HG03342 (cell line): ENCODE measurements around the gene KLHL29.

ENCODE experiments used
- ATAC-seq: cut with Tn5 transposase; IDR thresholded peaks from one replicate; pipeline ENCODE4 v1.9.1; 2021; ENCODE audit warnings: mild to moderate bottlenecking, moderate library complexity; ENCODE audit not compliant: unreplicated experiment

KLHL29 gene

DNA sequence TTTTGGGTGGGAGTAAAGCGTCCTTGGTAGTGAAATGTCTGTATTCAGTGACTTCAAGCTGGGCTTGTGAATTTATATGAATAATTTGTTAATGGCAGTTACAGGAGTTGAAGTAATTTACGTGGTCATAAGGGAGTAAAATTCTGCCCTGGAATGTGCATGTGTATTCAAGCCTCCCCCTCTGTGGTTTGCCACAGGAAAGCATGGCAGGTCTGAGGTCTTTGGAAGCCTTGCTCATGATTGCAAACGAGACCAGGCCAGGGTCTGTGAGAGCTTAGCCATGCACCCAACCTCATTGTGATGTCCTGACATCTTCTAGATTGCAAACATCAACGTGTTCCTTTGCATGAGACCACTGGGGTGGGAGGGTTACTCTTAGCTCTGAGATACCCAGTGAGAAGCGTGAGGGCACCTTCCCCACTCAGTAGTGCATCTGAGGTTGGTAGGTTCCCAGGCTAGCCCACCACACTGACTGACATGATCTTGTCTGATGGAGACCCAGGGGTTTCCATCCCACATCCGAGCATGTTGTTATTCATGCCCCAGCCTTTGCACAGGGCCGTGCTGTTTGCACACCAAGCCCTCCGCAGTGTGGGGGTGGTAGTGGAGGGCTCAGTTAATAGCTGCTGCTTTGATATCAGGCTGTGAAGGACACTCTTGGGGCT is 216.5 kb downstream of the KLHL29 start:
- no peak for ATAC-seq

DNA sequence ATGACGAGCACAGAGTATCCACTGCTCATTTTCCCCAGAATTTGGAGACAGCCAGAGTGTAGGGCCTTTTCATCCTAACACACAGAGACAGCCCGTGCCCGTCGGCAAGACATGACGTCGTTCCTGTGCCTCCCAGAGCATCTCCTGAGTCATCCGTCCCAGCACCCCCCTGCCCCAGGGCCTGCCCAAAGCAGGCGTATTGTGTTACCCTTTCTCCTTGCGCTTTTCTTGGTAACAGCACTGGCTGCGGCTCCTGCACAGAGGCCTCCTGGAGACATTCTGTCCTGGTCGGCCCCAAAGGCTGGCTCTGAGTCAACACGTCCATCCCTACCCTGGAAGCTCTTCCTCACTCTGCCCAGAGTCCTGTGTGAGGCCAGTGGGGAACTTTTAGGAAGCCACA is 217.1 kb downstream of the KLHL29 start:
- ATAC-seq, result no peak

DNA sequence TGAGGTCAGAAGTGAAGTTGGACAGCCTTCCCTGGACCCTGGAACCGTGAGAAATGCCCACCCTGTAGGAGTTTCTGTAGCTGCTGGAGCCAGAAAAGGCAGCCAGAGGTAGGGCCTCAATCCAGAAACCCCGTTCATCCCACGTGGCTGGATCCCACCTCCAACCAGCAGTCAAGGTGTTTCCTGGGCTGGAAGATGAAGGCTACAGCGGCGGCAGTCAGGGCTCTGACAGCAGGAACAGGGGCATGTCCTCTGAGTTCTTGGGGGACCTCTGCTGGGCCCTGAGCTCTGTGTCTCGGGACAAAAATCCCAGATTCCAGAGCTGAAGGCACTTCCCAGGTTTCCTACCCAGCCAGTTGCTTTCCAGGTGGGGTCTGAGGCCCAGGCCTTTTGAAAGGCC is 218.2 kb downstream of the KLHL29 start:
- ATAC-seq, result no peak

DNA sequence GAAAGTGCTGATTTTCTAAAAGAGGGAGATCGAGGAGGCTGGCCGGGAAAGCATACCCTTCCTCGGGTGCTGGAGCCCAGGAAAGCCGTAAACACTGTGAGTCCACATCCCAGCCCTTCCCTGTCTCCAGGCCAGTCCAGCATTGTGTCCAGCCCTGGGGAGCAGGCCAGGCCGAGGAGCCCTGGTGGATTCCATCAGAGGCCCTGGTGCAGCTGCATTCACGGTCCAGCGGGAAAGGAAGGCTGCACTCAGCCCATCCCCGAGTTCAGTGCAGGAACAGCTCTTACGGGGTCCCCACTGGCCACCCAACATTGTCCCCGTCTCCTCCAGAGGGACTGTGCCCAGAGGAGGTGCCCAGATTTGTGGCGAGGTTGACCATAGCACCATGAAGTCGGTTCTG is 218.6 kb downstream of the KLHL29 start:
- ATAC-seq, result no peak

DNA sequence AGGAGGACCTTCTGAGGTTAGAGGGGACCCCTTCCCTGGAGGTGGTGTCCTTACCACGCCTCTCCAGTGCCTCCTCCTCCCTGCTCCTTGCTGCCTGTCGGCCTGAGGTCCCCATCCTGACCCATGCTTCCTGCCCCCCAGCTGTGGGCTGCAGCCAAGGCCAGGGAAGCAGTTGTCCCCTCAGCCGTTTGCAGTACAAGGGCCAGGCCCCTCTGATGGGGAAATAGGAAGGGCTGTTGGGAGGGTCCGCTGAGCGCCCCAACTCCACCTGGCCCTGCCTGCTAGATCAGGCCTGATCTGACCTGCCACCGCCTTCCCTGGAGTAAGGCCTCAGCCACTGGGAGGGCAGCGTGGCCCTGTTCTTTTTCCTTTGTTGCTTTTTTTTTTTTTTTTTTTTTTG is 219.8 kb downstream of the KLHL29 start:
- no peak for ATAC-seq

DNA sequence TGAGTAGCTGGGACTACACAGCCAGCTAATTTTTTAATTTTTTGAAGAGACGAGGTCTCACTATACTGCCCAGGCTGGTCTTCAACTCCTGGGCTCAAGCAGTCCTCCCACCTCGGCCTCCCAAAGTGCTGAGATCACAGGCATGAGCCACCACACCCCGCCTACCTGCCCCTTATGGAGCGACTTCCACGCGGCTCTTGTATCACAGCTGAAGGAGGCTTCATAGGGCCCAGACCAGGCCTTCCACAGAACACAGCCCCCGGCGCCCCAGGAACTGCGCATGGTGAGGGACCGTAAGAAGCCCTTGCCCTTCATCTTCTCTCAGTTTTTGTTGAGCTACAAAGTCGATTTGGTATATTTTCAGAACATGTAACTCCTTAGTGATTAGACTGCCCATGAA is 220.3 kb downstream of the KLHL29 start:
- no peak for ATAC-seq

DNA sequence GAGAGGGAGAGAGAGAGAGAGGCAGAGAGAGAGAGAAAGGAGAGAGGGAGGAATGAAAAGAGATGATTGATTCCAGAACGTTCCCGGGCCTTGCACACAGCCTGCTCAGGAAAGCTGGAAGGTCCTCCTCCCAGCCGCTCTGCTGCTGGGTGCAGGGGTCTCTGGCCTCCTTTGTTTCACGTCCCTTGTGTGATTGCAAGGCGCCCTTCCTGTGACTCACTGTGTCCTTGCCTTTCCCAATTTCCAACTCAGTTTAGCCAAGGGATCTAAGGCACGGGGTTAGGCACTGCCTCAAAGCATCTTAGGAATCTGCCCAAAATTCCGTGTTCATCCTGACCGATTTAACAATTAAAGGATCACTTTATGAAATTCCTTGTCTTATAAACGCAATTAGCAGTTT is 221.2 kb downstream of the KLHL29 start:
- ATAC-seq, result no peak

DNA sequence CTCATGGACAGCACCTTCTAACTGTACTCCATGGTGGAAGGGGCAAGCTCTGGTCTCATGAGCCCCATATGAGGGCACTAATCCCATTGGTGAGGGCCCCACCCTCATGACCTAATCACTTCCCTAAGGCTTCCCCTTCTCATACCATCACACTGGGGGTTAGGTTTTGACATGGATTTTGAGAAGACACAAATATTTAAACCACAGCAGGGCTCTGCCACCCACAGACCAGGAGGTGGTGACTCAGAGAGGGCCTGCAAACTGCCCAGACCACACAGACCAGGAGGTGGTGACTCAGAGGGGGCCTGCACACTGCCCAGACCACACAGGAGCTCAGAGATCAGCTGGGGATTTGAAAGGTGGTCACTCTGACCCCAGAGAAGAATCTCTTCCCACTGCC is 222.0 kb downstream of the KLHL29 start:
- no peak for ATAC-seq

DNA sequence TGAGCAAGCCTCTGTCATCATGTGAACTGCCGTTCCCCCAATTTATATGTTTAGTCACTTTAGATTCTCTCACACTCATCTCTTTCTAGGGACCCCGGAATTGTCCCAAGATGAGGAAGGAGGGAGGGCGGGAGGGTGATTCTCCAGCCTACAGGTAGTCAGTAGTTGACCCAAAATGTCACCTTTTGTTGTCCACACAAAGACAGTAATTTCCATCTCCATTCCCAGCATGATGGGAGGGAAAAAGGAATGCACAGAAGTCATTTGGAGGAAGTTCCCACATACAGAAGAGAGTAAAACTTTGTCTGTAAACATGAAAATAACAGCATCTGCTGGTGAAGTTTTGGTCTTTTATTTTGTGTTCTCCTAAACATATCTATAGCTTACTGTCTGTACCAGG is 222.9 kb downstream of the KLHL29 start:
- ATAC-seq, result no peak

DNA sequence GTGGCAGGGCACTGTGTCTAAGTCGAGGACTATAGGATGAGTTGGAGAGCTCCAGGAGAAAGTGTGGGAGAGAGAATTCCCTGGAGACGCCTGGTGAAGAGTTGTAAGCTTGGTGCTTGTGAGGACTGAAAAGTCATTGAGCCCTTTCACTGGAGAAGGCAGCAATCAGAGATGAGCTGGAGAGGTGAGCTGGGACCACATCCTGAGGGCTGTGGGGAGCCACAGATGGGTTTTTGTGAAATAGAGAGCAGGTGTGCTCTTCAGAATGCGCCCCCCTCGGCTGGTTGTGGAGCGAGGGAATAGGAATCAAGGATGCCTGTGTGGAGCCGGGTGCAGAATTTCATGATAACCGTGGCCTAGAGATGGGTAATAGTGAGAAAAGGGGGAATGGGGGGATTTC is 224.3 kb downstream of the KLHL29 start:
- ATAC-seq, result no peak

DNA sequence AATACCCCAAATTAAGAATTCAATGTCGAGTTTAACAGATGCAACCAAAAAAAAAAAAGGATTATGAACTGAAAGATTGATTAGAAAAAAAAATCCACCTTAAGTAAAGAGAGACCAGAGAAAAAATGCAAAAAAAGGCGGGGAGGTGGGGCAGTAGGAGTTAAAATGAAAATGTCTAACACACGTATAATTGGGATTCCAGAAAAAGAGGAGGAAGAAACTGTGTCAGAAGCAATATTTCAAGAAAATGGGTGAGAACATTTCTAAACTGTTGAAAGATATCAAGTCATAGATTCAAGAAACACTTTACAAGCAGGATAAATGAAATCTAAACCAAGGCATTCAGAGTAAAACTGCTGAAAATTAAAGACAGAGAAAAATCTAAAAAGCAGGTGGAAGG is 226.9 kb downstream of the KLHL29 start:
- ATAC-seq, result no peak

DNA sequence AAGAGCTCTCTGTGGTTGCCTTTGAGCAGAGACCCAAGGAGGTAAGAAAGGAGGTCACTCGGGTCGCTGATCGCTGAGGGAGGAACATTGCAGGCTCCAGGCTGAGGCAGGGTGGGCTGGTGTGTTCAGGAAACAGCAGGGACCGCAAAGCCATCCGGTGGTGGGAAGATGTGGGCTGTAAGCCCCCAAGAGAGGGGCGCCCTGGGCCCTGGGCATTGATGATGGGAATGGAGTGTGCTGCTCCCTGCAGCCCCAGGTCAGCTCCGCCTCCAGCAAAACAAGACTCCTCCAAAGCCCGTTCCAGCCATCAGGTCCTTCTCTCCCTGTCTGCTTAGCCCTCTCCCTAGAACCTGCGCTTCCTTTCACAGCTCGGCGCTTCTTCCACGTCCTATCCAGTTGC is 229.7 kb downstream of the KLHL29 start:
- ATAC-seq, result no peak

DNA sequence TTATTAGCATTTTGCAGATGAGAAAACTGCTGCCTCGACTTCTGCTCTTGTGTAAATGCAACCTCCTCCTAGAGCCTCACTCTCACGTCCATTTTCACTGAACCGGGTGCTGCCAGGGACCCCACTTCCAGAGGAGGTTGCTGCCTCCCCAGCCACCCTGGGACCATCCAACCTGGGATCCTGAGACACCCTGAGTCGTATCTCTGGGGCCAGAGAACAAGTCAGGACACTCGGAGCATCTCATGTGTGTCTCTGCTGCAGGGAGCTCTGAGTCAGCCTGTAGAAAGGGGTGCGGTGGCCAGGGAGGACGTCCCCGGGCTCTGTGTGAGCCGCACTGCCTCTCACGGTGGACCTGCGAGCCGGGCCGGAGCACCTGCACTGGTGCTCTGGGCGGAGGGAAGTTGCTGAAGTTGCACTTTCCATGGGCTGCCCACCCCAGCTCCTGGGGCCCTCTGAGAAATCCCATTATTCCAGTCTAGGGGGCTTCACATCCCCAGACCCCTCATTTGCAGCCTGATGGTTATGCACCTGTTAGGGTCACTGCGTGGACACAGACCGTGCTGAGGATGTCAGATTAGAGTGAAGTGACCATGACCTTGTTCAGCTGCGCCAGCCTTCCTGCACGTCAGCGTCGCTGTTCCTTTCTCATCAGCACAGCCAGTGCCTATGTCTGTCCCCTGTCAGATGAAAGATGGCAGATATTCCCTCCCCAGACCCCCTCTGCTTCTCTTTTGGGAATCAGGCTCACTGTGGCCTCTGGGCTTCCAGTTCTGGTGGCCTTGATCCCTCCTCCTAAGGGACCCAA is 230.4 kb downstream of the KLHL29 start:
- no peak for ATAC-seq

DNA sequence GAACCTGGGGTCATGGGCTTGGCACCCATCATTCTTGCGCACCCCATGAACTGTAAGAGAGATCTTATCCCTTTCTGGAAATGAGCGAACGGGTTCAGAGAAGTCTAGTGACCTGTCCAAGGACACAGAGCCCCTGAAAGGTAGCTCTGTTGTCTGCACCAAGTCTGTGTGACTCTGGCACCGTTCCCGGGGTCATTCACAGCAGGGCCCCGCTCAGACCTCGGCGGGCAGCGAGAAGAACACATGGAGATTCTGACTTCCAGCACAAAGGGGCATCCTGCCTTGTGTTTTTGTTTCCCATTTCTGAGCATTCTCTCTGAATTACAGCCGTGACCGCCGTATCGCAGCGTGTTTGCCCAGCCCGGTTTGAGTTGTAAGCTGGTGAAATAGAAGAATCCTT is 231.7 kb downstream of the KLHL29 start:
- no peak for ATAC-seq

DNA sequence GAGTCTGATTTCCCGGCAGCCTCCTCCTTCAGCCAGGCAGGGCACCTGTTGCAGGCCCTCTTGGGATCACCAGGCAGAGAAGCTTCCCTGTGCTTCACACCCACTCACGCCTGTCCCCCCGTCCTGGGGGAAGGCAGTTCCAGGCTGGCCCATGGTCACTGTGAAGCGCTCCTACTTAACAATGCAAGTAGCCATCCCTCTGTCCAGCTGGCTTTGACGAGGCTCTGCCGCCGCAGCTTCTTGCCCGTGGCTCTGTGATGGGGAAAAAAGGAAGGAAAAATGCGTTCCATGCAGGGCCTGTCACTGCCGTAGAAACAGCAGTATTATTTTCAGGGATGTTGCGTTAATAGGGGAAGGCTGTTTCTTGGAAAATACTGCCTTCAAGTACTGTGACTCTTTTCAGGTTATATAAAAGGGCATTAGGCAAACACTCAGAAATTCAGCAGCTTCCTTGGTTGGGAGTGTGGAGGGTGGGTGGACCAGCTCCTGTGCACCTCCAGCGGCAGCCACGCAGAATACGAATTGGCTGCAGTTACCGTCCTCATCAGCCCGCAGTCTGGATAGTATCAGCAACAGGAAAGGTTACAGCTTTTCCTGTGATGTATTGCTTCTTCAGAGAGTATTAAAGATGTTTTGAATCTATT is 232.3 kb downstream of the KLHL29 start:
- no peak for ATAC-seq

DNA sequence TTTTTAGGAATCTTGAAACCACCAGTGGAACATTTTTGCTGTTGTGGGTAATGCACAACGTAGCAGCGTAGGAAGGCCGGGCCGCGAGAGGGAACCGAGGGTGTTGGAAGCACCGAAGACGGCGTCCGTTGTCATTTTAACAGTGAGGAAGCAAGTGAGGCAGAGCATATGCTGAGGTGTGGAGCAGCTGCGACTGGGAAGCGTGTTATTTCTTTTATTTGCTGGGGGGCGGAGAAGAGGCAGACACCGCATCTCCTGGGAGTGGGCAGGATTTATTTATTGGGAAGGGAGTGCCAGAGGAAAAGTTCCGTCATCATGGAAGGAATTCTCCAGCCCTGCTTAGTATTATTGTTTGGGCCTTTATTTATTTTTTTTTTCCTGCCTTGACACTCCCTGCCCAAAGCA is 232.8 kb downstream of the KLHL29 start:
- no peak for ATAC-seq

DNA sequence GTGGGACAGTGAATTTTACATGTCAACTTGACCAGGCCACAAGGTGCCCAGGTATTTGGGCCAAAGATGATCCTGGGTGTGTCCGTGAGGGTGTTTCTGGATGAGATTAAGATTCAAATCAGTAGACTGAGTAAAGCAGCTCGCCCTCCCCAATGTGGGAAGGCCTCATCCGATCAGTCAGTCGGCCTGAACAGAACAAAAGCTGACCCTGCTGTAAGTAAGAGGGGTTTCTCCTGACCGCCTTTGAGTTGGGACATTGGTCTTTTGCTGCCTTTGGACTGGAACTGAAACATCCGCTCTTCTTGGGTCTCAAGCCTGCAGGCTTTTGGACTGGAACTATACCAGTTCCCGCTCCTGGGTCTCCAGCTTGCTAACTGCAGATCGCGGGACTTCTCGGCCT is 233.3 kb downstream of the KLHL29 start:
- ATAC-seq, result no peak

DNA sequence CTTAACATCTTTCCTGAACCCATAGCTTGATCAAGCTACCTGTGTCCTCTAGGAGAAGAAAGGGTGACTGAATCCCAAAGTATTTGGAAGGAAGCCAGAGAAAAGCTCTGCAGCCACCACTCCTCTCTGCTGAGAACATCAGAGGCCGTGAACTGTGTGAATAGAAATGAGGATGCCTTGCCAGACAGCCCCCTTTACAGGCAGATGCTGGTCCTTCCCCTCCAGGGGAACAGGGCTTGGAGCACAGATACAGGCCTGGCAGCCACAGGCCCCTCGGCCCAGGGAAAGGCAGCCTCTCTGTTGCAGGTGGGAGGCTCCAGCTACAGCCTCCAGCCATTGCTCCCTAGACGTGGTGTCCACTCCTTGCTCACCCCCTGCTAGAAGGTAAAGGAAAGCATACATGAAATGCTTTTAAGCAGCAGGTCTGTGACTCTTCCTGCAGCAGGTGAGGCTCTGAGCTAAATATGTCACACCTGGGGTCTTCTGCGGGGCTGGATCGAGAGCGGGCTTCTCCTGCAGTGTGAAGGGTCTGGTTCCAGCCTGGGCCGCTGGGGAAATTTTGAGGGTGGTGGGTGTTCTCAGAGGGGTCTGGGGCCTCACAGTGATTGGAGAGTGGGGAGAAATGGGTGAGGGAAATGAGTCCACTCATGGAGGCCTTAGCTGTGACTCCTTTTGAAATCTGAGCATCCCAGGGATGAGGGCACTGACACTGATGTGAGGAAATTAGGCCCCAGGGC is 234.0 kb downstream of the KLHL29 start:
- ATAC-seq, result no peak

DNA sequence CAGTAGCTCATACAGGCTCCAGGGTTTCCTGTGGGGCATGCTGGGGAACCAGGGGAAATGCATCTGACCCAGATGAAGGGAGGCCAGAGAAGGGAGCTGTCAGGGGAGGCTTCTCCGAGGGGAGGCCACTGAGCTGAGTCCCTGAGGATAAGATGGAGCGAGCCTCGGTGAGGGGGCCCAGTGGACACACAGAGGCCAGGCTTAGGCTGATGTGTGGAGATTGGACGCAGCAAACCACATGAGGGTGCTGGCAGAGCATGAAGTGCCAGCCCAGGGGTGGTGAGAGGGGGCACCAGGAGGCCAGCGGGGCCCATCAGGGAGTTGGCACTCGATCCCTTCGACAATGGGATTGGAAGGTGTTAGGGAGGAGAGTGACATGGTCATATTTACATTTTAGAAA is 235.0 kb downstream of the KLHL29 start:
- no peak for ATAC-seq

DNA sequence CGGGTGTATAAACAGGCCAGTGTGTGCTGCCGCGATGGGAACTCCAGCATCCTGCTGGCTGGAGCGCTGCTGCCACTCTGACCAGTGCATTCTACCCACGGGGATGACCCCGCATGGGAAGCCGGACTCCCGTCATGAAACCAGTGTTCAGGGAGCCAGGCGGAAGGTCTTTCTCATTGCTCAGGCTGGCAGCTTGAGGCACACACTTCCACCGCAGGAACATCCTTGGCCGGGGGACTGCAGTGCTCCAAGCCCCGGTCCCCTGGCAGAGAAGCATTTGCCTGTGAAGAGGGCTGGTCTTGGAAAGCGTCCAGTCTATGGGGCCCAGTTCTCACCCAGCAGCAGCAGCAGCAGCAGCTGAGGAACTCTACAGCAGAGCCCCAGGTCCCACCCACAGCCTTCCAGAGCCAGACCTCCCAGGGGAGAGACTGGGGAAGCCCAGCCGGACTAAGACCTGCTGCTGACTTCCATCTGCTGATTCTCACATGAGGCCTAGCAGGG is 235.9 kb downstream of the KLHL29 start:
- ATAC-seq, result no peak

DNA sequence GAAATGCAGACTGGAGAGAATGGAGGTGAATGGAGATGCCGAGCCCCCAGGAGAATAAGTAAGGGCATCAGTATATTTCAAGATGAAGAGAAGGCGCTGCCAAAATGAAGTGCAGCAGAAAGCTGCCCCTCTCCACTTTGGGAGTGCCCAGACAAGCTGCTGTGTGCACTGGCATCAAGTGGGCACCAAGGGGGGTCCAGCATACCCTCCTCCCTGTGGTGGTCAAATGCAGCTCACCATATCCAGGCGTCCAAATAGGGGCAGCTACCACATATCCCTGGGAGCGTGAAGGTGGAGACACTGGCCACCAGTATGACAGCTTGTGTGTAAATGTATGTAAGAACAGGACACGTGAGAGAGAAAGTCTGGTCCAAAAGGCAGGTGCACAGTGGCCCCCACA is 236.6 kb downstream of the KLHL29 start:
- no peak for ATAC-seq
